Esophagus squamous epithelium (tissue), 5 donors: ENCODE data around the gene EPS15. TPM values are rescaled to one million over a fixed set of nuclear protein-coding genes. Genes with fewer than 3 reads are reported as not detected.

Experiments used
- DNase-seq: peaks from one replicate; lab custom pipeline; 2025; lab: John Stamatoyannopoulos, UW
- H3K27ac ChIP-seq, 4 donors: fragments of 200-600 bp; sonication (generic); one replicate each; pipeline ENCODE4 v1.5.1; 2016 to 2019; ENCODE audit warnings: mild to moderate bottlenecking in 1 of 4
- H3K27me3 ChIP-seq, 4 donors: fragments of 200-600 bp; sonication (generic); 1 replicate in 3 of 4; 2 replicates in 1 of 4; pipeline versions ENCODE4 v1.5.1 to v1.6.0; 2017 to 2021; ENCODE audit warnings: antibody characterized with exemption in 1 of 4
- H3K36me3 ChIP-seq, 3 donors: fragments of 200-600 bp; sonication (generic); one replicate each; pipeline ENCODE4 v1.5.1; 2016 to 2019
- H3K4me1 ChIP-seq, 3 donors: fragments of 200-600 bp; sonication (generic); one replicate each; pipeline ENCODE4 v1.5.1; 2017 to 2019
- H3K4me3 ChIP-seq, 4 donors: fragments of 200-600 bp; sonication (generic); 1 replicate in 3 of 4; 2 replicates in 1 of 4; pipeline ENCODE4 v1.5.1; 2016 to 2019; ENCODE audit warnings: mild to moderate bottlenecking in 2 of 4, moderate library complexity in 1 of 4
- H3K9me3 ChIP-seq, 3 donors: fragments of 200-600 bp; sonication (generic); one replicate each; pipeline ENCODE4 v1.5.1; 2016 to 2019
- CTCF ChIP-seq, 6 experiments: fragments of 450-650 bp in 4 of 6; fragments of 200-600 bp in 2 of 6; sonication (generic) in 2 of 6; IDR thresholded peaks; one replicate each; pipeline ENCODE4 v1.5.1; 2016 to 2019; ENCODE audit warnings: antibody characterized with exemption in 6 of 6, mild to moderate bottlenecking in 4 of 6, moderate library complexity in 4 of 6
- POLR2A ChIP-seq, 4 donors: fragments of 450-650 bp; IDR thresholded peaks; one replicate each; pipeline ENCODE4 v1.6.1; 2017; ENCODE audit warnings: antibody characterized with exemption in 4 of 4, mild to moderate bottlenecking in 4 of 4, moderate library complexity in 3 of 4
- WGBS, 2 donors: methylation state at CpG; one replicate each; pipeline ENCODE4 v1.1.5; 2018; 5-methylcytosine and 5-hydroxymethylcytosine counted together
- intact Hi-C: fragments of 100-400 bp; cut with DNase I; formaldehyde crosslinking; loops from one replicate; pipeline ENCODE4 v1.15.0; 2022
- total RNA-seq, 4 donors: library from RNA; depleted of rRNA; stranded (reverse); fragments of >200 nt; gene quantifications; one replicate each; pipeline ENCODE4 v1.1.0, GENCODE V29; 2016
- donor health status: DM: yes; HTN: yes; CAD: no.

EPS15 gene
- total RNA-seq, 4 donors from 2014 or later: 24.8 to 86.8 (median 46.8) TPM

GRCh38 chr1:51421964-51422363 lies 97.1 kb downstream of the EPS15 start:
- intact Hi-C loops: no loop called here
- Histone ChIP-seq H3K27me3 (no peaks in the 10 kb centered on the region), H3K36me3 (peaks cover 0 to 80% (median 0%) of the 10 kb centered on the region in 3 donors), H3K9me3 (no peaks in the 10 kb centered on the region), H3K4me1 (peaks cover 0 to 17% (median 3%) of the 10 kb centered on the region in 3 donors), H3K27ac (no peak overlapping the region), H3K4me3 (no peak overlapping the region)
- TF ChIP-seq POLR2A (IDR thresholded peaks at IDR 0.05) (no peak), CTCF (IDR thresholded peaks at IDR 0.05) (no peak)
- no peak for DNase-seq

- 78 to 85% methylated on average over 2 of the region's 2 CpGs for WGBS, 2 donors
- no peak for DNase-seq
- H3K27ac ChIP-seq: no peak overlapping the region
Measured at GRCh38 chr1:51420867-51421627, 98.0 kb downstream of the EPS15 start.

GRCh38 chr1:51418384-51418959 lies 100.6 kb downstream of the EPS15 start:
- H3K27ac ChIP-seq: no peak overlapping the region
- WGBS, 2 donors: 96 to 100% methylated on average over 2 of the region's 2 CpGs
- no peak for DNase-seq
- H3K4me3 ChIP-seq: no peak overlapping the region
- peaks cover 0 to 13% (median 2%) of the 10 kb centered on the region in 3 donors for H3K4me1 ChIP-seq
- H3K27me3 ChIP-seq: no peaks in the 10 kb centered on the region
- TF ChIP-seq CTCF (IDR thresholded peaks at IDR 0.05): no peak
- TF ChIP-seq POLR2A (IDR thresholded peaks at IDR 0.05): no peak
- H3K9me3 ChIP-seq: no peaks in the 10 kb centered on the region
- intact Hi-C loops: no loop called here
- peaks cover 0 to 66% (median 0%) of the 10 kb centered on the region in 3 donors for H3K36me3 ChIP-seq

More at GRCh38 chr1:51420867-51421627, 98.0 kb downstream of the EPS15 start:
- H3K4me1 ChIP-seq: peaks cover 0 to 17% (median 3%) of the 10 kb centered on the region in 3 donors
- no peak overlapping the region for H3K4me3 ChIP-seq
- no peaks in the 10 kb centered on the region for H3K9me3 ChIP-seq
- TF ChIP-seq POLR2A (IDR thresholded peaks at IDR 0.05) (no peak), CTCF (IDR thresholded peaks at IDR 0.05) (no peak)
- H3K27me3 ChIP-seq: no peaks in the 10 kb centered on the region
- intact Hi-C loops: no loop called here
- peaks cover 0 to 71% (median 0%) of the 10 kb centered on the region in 3 donors for H3K36me3 ChIP-seq

GRCh38 chr1:51417496-51418383 lies 101.3 kb downstream of the EPS15 start:
- TF ChIP-seq CTCF (IDR thresholded peaks at IDR 0.05) (no peak), POLR2A (IDR thresholded peaks at IDR 0.05) (no peak)
- Histone ChIP-seq H3K27ac (no peak overlapping the region), H3K4me1 (peaks cover 0 to 6% (median 0%) of the 10 kb centered on the region in 3 donors), H3K4me3 (no peak overlapping the region), H3K9me3 (no peaks in the 10 kb centered on the region), H3K36me3 (peaks cover 0 to 58% (median 0%) of the 10 kb centered on the region in 3 donors), H3K27me3 (no peaks in the 10 kb centered on the region)
- DNase-seq: no peak
- 84 to 92% methylated on average over 5 of the region's 5 CpGs for WGBS, 2 donors
- intact Hi-C loops: no loop called here
